HepG2 (cell line): ENCODE results near the gene TACC3. TPM values are rescaled to one million over a fixed set of nuclear protein-coding genes. Genes with fewer than 3 reads are reported as not detected.
A peak's percentile ranks its signal among the peaks of the same experiment; 100 is the strongest.

ENCODE experiments used
- AGO2 ChIP-seq: fragments of 200-400 bp; formaldehyde crosslinking; optimal IDR thresholded peaks from 2 replicates; pipeline ENCODE3; 2017; ENCODE audit warnings: mild to moderate bottlenecking, low read depth, low read length, moderate library complexity
- BORCS8-MEF2B ChIP-seq: sonication (generic); formaldehyde crosslinking; IDR thresholded peaks from 2 replicates; pipeline ENCODE4 v1.8.0; 2022; ENCODE audit warnings: mild to moderate bottlenecking, missing genetic modification reagents
- CC2D1A ChIP-seq: sonication (generic); formaldehyde crosslinking; IDR thresholded peaks from 2 replicates; pipeline ENCODE4 v1.8.1; 2023; ENCODE audit warnings: mild to moderate bottlenecking, missing genetic modification reagents
- ELF3 ChIP-seq: IDR thresholded peaks from 2 replicates; pipeline ENCODE4 v1.6.1; 2016; ENCODE audit warnings: missing genetic modification reagents, missing compliant biosample characterization
- HMG20B ChIP-seq: conservative IDR thresholded peaks from 2 replicates; pipeline ENCODE4 v1.6.1; 2016; ENCODE audit warnings: missing genetic modification reagents, missing compliant biosample characterization
- HMGXB4 ChIP-seq, 2 experiments: sonication (generic) in 1 of 2; formaldehyde crosslinking in 1 of 2; IDR thresholded peaks; 2 replicates each; pipeline versions ENCODE4 v1.4.0 to v1.6.1; 2018 to 2020; ENCODE audit warnings: missing genetic modification reagents in 2 of 2, borderline replicate concordance in 1 of 2, low read depth in 1 of 2, mild to moderate bottlenecking in 1 of 2, missing biosample characterization in 1 of 2
- KMT2A ChIP-seq: sonication (generic); formaldehyde crosslinking; IDR thresholded peaks from 2 replicates; pipeline ENCODE4 v1.4.0; 2020; ENCODE audit warnings: missing genetic modification reagents
- RBFOX2 ChIP-seq: fragments of 200-400 bp; formaldehyde crosslinking; IDR thresholded peaks from 2 replicates; pipeline ENCODE4 v1.6.1; 2017; ENCODE audit warnings: low read depth, mild to moderate bottlenecking, low read length
- RBM22 ChIP-seq: fragments of 200-400 bp; formaldehyde crosslinking; optimal IDR thresholded peaks from 2 replicates; pipeline ENCODE3; 2017; ENCODE audit warnings: mild to moderate bottlenecking, low read length, moderate library complexity
- RXRB ChIP-seq: IDR thresholded peaks from 2 replicates; pipeline ENCODE4 v1.6.1; 2016; ENCODE audit warnings: borderline replicate concordance, missing genetic modification reagents, missing compliant biosample characterization
- SNAPC2 ChIP-seq: sonication (generic); formaldehyde crosslinking; IDR thresholded peaks from 2 replicates; pipeline ENCODE4 v1.8.1; 2022; ENCODE audit warnings: mild to moderate bottlenecking, missing genetic modification reagents
- SRY ChIP-seq: sonication (generic); formaldehyde crosslinking; IDR thresholded peaks from 2 replicates; pipeline ENCODE4 v1.8.0; 2022; ENCODE audit warnings: mild to moderate bottlenecking, missing genetic modification reagents
- TAF1 ChIP-seq: sonication (generic); formaldehyde crosslinking; IDR thresholded peaks from 2 replicates; pipeline ENCODE4 v1.4.0; 2020; ENCODE audit warnings: missing genetic modification reagents
- ZBTB42 ChIP-seq: sonication (generic); formaldehyde crosslinking; IDR thresholded peaks from 2 replicates; pipeline ENCODE4 v1.5.0; 2020; ENCODE audit warnings: mild to moderate bottlenecking, missing genetic modification reagents
- ZBTB7A ChIP-seq: sonication (generic); formaldehyde crosslinking; IDR thresholded peaks from 2 replicates; pipeline ENCODE4 v1.8.0; 2022; ENCODE audit warnings: mild to moderate bottlenecking, missing genetic modification reagents
- ZNF337 ChIP-seq: sonication (generic); formaldehyde crosslinking; IDR thresholded peaks from 2 replicates; pipeline ENCODE4 v1.5.1; 2020; ENCODE audit warnings: missing genetic modification reagents, low read depth, mild to moderate bottlenecking, borderline replicate concordance
- ZNF607 ChIP-seq: sonication (generic); formaldehyde crosslinking; IDR thresholded peaks from 2 replicates; pipeline ENCODE4 v1.5.1; 2020; ENCODE audit warnings: missing genetic modification reagents, mild to moderate bottlenecking, borderline replicate concordance
- ZNF616 ChIP-seq: sonication (generic); formaldehyde crosslinking; IDR thresholded peaks from 2 replicates; pipeline ENCODE4 v1.5.0; 2020; ENCODE audit warnings: low read depth, mild to moderate bottlenecking, missing genetic modification reagents
- polyA plus RNA-seq, 8 experiments: library from polyadenylated mRNA; depleted of rRNA in 3 of 8; stranded (reverse) in 7 of 8; unstranded in 1 of 8; fragments of >200 nt; fragmentation: Illumina TruSeq in 4 of 8; extraction: Trizol in 4 of 8; gene quantifications; 2 replicates each; pipeline versions ENCODE4 v1.2.1 to v1.2.3, GENCODE V29; 2011 to 2016; ENCODE audit warnings: low read depth in 4 of 8, missing spikeins in 1 of 8, mixed read lengths in 1 of 8; ENCODE audit not compliant: insufficient read depth in 1 of 8
- total RNA-seq, 5 experiments: library from RNA; depleted of rRNA; stranded (reverse); fragments of >200 nt; fragmentation: Illumina TruSeq; extraction: Trizol; gene quantifications; 2 replicates each; pipeline ENCODE4 v1.2.3, GENCODE V29; 2016; ENCODE audit warnings: low read depth in 1 of 5
- TF ChIP-seq, protein P1 (sequence below): sonication (generic); formaldehyde crosslinking; IDR thresholded peaks from 2 replicates; pipeline ENCODE4 v1.5.0; 2020; ENCODE audit warnings: mild to moderate bottlenecking, missing genetic modification reagents
- TF ChIP-seq, protein P2 (sequence below): sonication (generic); formaldehyde crosslinking; IDR thresholded peaks from 2 replicates; pipeline ENCODE4 v1.5.0; 2020; ENCODE audit warnings: mild to moderate bottlenecking, missing genetic modification reagents, borderline replicate concordance

The TACC3 gene
- total and polyA plus RNA-seq, 2 of the 13 experiments (the other 11 are each of a cell fraction or from before 2014, with no cell fraction given), result 20.3 to 21.2 TPM

- TF ChIP-seq HMGXB4 (CRISPR knock-in tag; IDR thresholded peaks at IDR 0.05; ENCODE audit: borderline replicate concordance in 1 of 2, low read depth in 1 of 2), result peak in 1 of 2 experiments; percentile 26; a peak in 1 of 4 replicates
- TF ChIP-seq ZNF616, result 0 out of 2 replicates have a peak, but pooled peaks have one; percentile 3
- 0 out of 2 replicates have a peak, but pooled peaks have one; percentile 9 for TF ChIP-seq ELF3 (CRISPR knock-in tag)
- no peak for TF ChIP-seq CC2D1A (CRISPR knock-in tag)
- no peak for TF ChIP-seq ZBTB42 (CRISPR knock-in tag)
- peak; percentile 71 for TF ChIP-seq RBM22
- TF ChIP-seq, protein P1, sequence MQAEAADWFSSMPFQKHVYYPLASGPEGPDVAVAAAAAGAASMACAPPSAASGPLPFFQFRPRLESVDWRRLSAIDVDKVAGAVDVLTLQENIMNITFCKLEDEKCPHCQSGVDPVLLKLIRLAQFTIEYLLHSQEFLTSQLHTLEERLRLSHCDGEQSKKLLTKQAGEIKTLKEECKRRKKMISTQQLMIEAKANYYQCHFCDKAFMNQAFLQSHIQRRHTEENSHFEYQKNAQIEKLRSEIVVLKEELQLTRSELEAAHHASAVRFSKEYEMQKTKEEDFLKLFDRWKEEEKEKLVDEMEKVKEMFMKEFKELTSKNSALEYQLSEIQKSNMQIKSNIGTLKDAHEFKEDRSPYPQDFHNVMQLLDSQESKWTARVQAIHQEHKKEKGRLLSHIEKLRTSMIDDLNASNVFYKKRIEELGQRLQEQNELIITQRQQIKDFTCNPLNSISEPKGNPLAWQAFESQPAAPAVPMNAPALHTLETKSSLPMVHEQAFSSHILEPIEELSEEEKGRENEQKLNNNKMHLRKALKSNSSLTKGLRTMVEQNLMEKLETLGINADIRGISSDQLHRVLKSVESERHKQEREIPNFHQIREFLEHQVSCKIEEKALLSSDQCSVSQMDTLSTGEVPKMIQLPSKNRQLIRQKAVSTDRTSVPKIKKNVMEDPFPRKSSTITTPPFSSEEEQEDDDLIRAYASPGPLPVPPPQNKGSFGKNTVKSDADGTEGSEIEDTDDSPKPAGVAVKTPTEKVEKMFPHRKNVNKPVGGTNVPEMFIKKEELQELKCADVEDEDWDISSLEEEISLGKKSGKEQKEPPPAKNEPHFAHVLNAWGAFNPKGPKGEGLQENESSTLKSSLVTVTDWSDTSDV (CRISPR knock-in tag), result no peak
- TF ChIP-seq KMT2A (CRISPR knock-in tag), result peak; percentile 40; the same call in 1 of the 2 replicates
- TF ChIP-seq RXRB (CRISPR knock-in tag), result no peak
- TF ChIP-seq, protein P2, sequence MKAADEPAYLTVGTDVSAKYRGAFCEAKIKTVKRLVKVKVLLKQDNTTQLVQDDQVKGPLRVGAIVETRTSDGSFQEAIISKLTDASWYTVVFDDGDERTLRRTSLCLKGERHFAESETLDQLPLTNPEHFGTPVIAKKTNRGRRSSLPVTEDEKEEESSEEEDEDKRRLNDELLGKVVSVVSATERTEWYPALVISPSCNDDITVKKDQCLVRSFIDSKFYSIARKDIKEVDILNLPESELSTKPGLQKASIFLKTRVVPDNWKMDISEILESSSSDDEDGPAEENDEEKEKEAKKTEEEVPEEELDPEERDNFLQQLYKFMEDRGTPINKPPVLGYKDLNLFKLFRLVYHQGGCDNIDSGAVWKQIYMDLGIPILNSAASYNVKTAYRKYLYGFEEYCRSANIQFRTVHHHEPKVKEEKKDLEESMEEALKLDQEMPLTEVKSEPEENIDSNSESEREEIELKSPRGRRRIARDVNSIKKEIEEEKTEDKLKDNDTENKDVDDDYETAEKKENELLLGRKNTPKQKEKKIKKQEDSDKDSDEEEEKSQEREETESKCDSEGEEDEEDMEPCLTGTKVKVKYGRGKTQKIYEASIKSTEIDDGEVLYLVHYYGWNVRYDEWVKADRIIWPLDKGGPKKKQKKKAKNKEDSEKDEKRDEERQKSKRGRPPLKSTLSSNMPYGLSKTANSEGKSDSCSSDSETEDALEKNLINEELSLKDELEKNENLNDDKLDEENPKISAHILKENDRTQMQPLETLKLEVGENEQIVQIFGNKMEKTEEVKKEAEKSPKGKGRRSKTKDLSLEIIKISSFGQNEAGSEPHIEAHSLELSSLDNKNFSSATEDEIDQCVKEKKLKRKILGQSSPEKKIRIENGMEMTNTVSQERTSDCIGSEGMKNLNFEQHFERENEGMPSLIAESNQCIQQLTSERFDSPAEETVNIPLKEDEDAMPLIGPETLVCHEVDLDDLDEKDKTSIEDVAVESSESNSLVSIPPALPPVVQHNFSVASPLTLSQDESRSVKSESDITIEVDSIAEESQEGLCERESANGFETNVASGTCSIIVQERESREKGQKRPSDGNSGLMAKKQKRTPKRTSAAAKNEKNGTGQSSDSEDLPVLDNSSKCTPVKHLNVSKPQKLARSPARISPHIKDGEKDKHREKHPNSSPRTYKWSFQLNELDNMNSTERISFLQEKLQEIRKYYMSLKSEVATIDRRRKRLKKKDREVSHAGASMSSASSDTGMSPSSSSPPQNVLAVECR (CRISPR knock-in tag), result 0 out of 2 replicates have a peak, but pooled peaks have one; percentile 39
- TF ChIP-seq BORCS8-MEF2B (CRISPR knock-in tag), result 0 out of 2 replicates have a peak, but pooled peaks have one; percentile 21
- TF ChIP-seq SNAPC2, result 0 out of 2 replicates have a peak, but pooled peaks have one; percentile 37
- TF ChIP-seq ZNF337 (CRISPR knock-in tag), result 0 out of 2 replicates have a peak, but pooled peaks have one; percentile 61
- no peak for TF ChIP-seq HMG20B (CRISPR knock-in tag)
- peak; percentile 38; the same call in 1 of the 2 replicates for TF ChIP-seq TAF1 (CRISPR knock-in tag)
- 0 out of 2 replicates have a peak, but pooled peaks have one; percentile 32 for TF ChIP-seq SRY (CRISPR knock-in tag)
- TF ChIP-seq AGO2, result peak; percentile 97
- peak; percentile 79 for TF ChIP-seq RBFOX2
- 0 out of 2 replicates have a peak, but pooled peaks have one; percentile 43 for TF ChIP-seq ZBTB7A (CRISPR knock-in tag)
- TF ChIP-seq ZNF607 (CRISPR knock-in tag), result 0 out of 2 replicates have a peak, but pooled peaks have one; percentile 45
Observed at GRCh38 chr4:1793940-1794808, 72.9 kb downstream of the TACC3 start (continued).
